Neural progenitor cell (in vitro differentiated cells): Measurements from ENCODE around the gene PERP. TPM values are rescaled to one million over a fixed set of nuclear protein-coding genes. Genes with fewer than 3 reads are reported as not detected.

Experiments
- DNase-seq: peaks from one replicate; pipeline ENCODE4 v3.0.0-alpha.2; 2016; ENCODE audit warnings: low spot score
- H2AFZ ChIP-seq: fragments of 200-600 bp; sonication (generic); replicated peaks from 2 replicates; pipeline ENCODE4 v1.6.1; 2016; ENCODE audit warnings: antibody characterized with exemption
- H3F3A ChIP-seq: fragments of 200-600 bp; sonication (generic); 2 replicates; pipeline ENCODE4 v1.6.1; 2016; ENCODE audit warnings: antibody characterized with exemption, low read depth
- H3K27ac ChIP-seq: fragments of 200-600 bp; sonication (generic); 2 replicates; pipeline ENCODE4 v1.5.1; 2016; ENCODE audit warnings: mild to moderate bottlenecking
- H3K27me3 ChIP-seq: fragments of 200-600 bp; sonication (generic); 2 replicates; pipeline ENCODE4 v1.6.1; 2016; ENCODE audit warnings: mild to moderate bottlenecking, moderate library complexity
- H3K36me3 ChIP-seq: fragments of 200-600 bp; sonication (generic); 2 replicates; pipeline ENCODE4 v1.5.1; 2016
- H3K4me1 ChIP-seq: fragments of 200-600 bp; sonication (generic); 2 replicates; pipeline ENCODE4 v1.6.1; 2016; ENCODE audit warnings: mixed run types
- H3K4me2 ChIP-seq: fragments of 200-600 bp; sonication (generic); 2 replicates; pipeline ENCODE4 v1.6.1; 2016
- H3K4me3 ChIP-seq: fragments of 200-600 bp; sonication (generic); 2 replicates; pipeline ENCODE4 v1.5.1; 2016
- H3K79me2 ChIP-seq: fragments of 200-600 bp; sonication (generic); 2 replicates; pipeline ENCODE4 v1.6.1; 2016; ENCODE audit warnings: low read depth
- H3K9ac ChIP-seq: fragments of 200-600 bp; sonication (generic); 2 replicates; pipeline ENCODE4 v1.6.1; 2016
- H3K9me3 ChIP-seq: fragments of 200-600 bp; sonication (generic); 2 replicates; pipeline ENCODE4 v1.5.1; 2016; ENCODE audit warnings: low read depth
- H4K20me1 ChIP-seq: fragments of 200-600 bp; sonication (generic); 2 replicates; pipeline ENCODE4 v1.6.1; 2016; ENCODE audit warnings: low read depth
- H3K27ac Mint-ChIP-seq: 3 replicates; pipeline ENCODE4 v1.8.0; 2021; ENCODE audit warnings: mixed read lengths
- H3K27me3 Mint-ChIP-seq: 2 replicates; pipeline ENCODE4 v1.8.0; 2022; ENCODE audit warnings: low read depth, mild to moderate bottlenecking, inconsistent platforms, moderate library complexity, mixed read lengths; ENCODE audit not compliant: insufficient read depth
- H3K36me3 Mint-ChIP-seq: 3 replicates; pipeline ENCODE4 v1.8.0; 2021; ENCODE audit warnings: mixed read lengths
- H3K4me1 Mint-ChIP-seq: 3 replicates; pipeline ENCODE4 v1.8.0; 2021; ENCODE audit warnings: mixed read lengths
- H3K4me3 Mint-ChIP-seq: 3 replicates; pipeline ENCODE4 v1.8.0; 2021; ENCODE audit warnings: mild to moderate bottlenecking, moderate library complexity, mixed read lengths
- H3K9me3 Mint-ChIP-seq: 3 replicates; pipeline ENCODE4 v1.8.0; 2020; ENCODE audit warnings: mixed read lengths
- EZH2 ChIP-seq: fragments of 200-600 bp; sonication (generic); IDR thresholded peaks from 2 replicates; pipeline ENCODE4 v1.6.1; 2017; ENCODE audit warnings: antibody characterized with exemption, mild to moderate bottlenecking, moderate library complexity
- EZH2phosphoT487 ChIP-seq: fragments of 200-600 bp; sonication (generic); IDR thresholded peaks from 2 replicates; pipeline ENCODE4 v1.6.1; 2017; ENCODE audit warnings: antibody characterized with exemption
- total RNA-seq: library from RNA; depleted of rRNA; stranded (reverse); fragments of >200 nt; gene quantifications from 2 replicates; pipeline ENCODE4 v1.2.3, GENCODE V29; 2015; ENCODE audit warnings: low replicate concordance
- TF ChIP-seq, protein P1 (sequence below): fragments of 200-600 bp; sonication (generic); IDR thresholded peaks from 2 replicates; pipeline ENCODE4 v1.5.1; 2017; ENCODE audit warnings: antibody characterized with exemption, mild to moderate bottlenecking

Gene PERP
- total RNA-seq, 1 donor from 2014 or later: 35.4 TPM

DNA sequence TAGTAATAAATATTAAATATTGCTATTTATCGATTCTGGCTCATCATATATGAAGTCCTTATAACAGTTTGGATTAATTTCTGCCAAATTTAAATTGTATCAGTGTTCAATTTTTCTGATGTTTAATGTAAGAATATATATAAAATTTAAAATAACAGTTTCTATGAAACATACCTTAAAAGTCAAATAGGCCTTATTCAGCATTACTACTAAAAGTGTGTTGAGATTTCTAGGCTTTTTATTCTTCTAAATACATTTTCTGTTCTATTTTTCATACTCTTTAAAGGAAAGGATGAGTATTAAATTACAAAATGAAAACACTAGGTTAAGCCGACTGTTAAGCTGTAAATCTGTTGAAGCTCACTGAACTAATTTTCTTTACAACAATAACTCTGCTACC is 13.6 kb downstream of the PERP start:
- peaks cover 7% of the 10 kb centered on the region for H3K36me3 Mint-ChIP-seq

GRCh38 chr6:138092686-138093085 is 14.5 kb downstream of the PERP start:
- no peak overlapping the region for H3K27ac Mint-ChIP-seq
- H3K4me1 ChIP-seq: no peaks in the 10 kb centered on the region
- H3K4me1 Mint-ChIP-seq: no peaks in the 10 kb centered on the region
- H3K4me3 ChIP-seq: no peak overlapping the region
- no peak overlapping the region for H2AFZ ChIP-seq
- no peaks in the 10 kb centered on the region for H3K9me3 Mint-ChIP-seq
- peaks cover 3% of the 10 kb centered on the region for H3K36me3 ChIP-seq
- DNase-seq: no peak
- no peak overlapping the region for H3K4me2 ChIP-seq
- TF ChIP-seq, protein P1, sequence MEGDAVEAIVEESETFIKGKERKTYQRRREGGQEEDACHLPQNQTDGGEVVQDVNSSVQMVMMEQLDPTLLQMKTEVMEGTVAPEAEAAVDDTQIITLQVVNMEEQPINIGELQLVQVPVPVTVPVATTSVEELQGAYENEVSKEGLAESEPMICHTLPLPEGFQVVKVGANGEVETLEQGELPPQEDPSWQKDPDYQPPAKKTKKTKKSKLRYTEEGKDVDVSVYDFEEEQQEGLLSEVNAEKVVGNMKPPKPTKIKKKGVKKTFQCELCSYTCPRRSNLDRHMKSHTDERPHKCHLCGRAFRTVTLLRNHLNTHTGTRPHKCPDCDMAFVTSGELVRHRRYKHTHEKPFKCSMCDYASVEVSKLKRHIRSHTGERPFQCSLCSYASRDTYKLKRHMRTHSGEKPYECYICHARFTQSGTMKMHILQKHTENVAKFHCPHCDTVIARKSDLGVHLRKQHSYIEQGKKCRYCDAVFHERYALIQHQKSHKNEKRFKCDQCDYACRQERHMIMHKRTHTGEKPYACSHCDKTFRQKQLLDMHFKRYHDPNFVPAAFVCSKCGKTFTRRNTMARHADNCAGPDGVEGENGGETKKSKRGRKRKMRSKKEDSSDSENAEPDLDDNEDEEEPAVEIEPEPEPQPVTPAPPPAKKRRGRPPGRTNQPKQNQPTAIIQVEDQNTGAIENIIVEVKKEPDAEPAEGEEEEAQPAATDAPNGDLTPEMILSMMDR: no peak
- no peak for TF ChIP-seq EZH2
- no peak for TF ChIP-seq EZH2phosphoT487
- H3K27me3 Mint-ChIP-seq: peaks cover 4% of the 10 kb centered on the region
- no peaks in the 10 kb centered on the region for H3K27me3 ChIP-seq
- peaks cover 4% of the 10 kb centered on the region for H3K36me3 Mint-ChIP-seq
- peaks cover 10% of the 10 kb centered on the region for H3K79me2 ChIP-seq
- no peaks in the 10 kb centered on the region for H3F3A ChIP-seq
- no peak overlapping the region for H3K27ac ChIP-seq
- H3K9ac ChIP-seq: no peak overlapping the region
- no peak overlapping the region for H3K4me3 Mint-ChIP-seq
- no peaks in the 10 kb centered on the region for H4K20me1 ChIP-seq
- no peaks in the 10 kb centered on the region for H3K9me3 ChIP-seq

More for the DNA sequence above, 13.6 kb downstream of the PERP start:
- Mint-ChIP-seq H3K27me3 (peaks cover 4% of the 10 kb centered on the region), H3K9me3 (peaks cover 3% of the 10 kb centered on the region), H3K4me3 (no peak overlapping the region), H3K27ac (no peak overlapping the region), H3K4me1 (no peaks in the 10 kb centered on the region)
- H3K4me1 ChIP-seq: no peaks in the 10 kb centered on the region
- no peaks in the 10 kb centered on the region for H3K9me3 ChIP-seq
- no peak overlapping the region for H3K9ac ChIP-seq
- no peak overlapping the region for H3K4me3 ChIP-seq
- no peak overlapping the region for H2AFZ ChIP-seq
- no peaks in the 10 kb centered on the region for H4K20me1 ChIP-seq
- H3K4me2 ChIP-seq: no peak overlapping the region
- H3K79me2 ChIP-seq: peaks cover 19% of the 10 kb centered on the region
- DNase-seq: no peak
- no peak overlapping the region for H3K27ac ChIP-seq
- TF ChIP-seq EZH2: no peak
- TF ChIP-seq, protein P1: no peak
- no peak for TF ChIP-seq EZH2phosphoT487
- no peaks in the 10 kb centered on the region for H3K27me3 ChIP-seq
- H3K36me3 ChIP-seq: peaks cover 3% of the 10 kb centered on the region
- H3F3A ChIP-seq: no peaks in the 10 kb centered on the region

GRCh38 chr6:138089325-138089724 is 17.9 kb downstream of the PERP start:
- H3K79me2 ChIP-seq: peaks cover 4% of the 10 kb centered on the region
- no peak for DNase-seq
- H3K36me3 Mint-ChIP-seq: peaks cover 1% of the 10 kb centered on the region

More at GRCh38 chr6:138089325-138089724, 17.9 kb downstream of the PERP start:
- Histone ChIP-seq H3K4me2 (no peak overlapping the region), H3K27ac (no peak overlapping the region), H3F3A (peaks cover 11% of the 10 kb centered on the region), H3K9me3 (no peaks in the 10 kb centered on the region), H2AFZ (no peak overlapping the region), H3K9ac (no peak overlapping the region), H4K20me1 (no peaks in the 10 kb centered on the region), H3K4me1 (peaks cover 13% of the 10 kb centered on the region), H3K4me3 (no peak overlapping the region), H3K36me3 (peaks cover 2% of the 10 kb centered on the region), H3K27me3 (no peaks in the 10 kb centered on the region)
- TF ChIP-seq EZH2 (no peak), EZH2phosphoT487 (no peak)
- TF ChIP-seq, protein P1: no peak
- no peak overlapping the region for H3K4me3 Mint-ChIP-seq
- no peaks in the 10 kb centered on the region for H3K9me3 Mint-ChIP-seq
- peaks cover 3% of the 10 kb centered on the region for H3K4me1 Mint-ChIP-seq
- peaks cover 1% of the 10 kb centered on the region for H3K27me3 Mint-ChIP-seq
- no peak overlapping the region for H3K27ac Mint-ChIP-seq
